Measurements from ENCODE around the gene WWOX.

DNA sequence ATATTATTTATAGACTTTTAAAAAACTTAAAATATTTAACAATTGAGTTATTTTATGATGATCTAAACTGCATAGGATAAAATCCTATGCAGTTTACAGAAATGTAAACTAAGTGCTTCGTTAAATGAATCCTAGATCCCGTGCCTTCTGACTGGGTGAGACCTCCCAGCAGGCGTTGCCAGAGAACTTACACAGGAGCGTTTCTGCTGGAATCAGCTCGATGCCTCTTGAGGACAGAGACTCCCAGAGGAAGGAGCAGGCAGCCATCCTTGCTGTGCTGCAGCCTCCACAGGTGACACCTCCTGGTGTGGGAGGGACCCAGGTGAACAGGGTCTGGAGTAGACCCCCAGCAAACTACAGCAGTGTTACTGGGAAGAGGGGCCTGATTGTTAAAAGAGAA, 160.4 kb downstream of the WWOX start:
- TF ChIP-seq, protein P1, sequence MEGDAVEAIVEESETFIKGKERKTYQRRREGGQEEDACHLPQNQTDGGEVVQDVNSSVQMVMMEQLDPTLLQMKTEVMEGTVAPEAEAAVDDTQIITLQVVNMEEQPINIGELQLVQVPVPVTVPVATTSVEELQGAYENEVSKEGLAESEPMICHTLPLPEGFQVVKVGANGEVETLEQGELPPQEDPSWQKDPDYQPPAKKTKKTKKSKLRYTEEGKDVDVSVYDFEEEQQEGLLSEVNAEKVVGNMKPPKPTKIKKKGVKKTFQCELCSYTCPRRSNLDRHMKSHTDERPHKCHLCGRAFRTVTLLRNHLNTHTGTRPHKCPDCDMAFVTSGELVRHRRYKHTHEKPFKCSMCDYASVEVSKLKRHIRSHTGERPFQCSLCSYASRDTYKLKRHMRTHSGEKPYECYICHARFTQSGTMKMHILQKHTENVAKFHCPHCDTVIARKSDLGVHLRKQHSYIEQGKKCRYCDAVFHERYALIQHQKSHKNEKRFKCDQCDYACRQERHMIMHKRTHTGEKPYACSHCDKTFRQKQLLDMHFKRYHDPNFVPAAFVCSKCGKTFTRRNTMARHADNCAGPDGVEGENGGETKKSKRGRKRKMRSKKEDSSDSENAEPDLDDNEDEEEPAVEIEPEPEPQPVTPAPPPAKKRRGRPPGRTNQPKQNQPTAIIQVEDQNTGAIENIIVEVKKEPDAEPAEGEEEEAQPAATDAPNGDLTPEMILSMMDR (IDR thresholded peaks at IDR 0.05; ENCODE audit: low read length): no peak
- TF ChIP-seq EZH2 (optimal IDR thresholded peaks at IDR 0.05; ENCODE audit: low read depth, low read length): no peak

Measured in MM.1S (cell line).